Ovary (tissue), 3 donors: Measurements from ENCODE around the gene ARHGEF19.

Source experiments
- CTCF ChIP-seq, 3 donors: fragments of 450-650 bp in 2 of 3; fragments of 200-600 bp in 1 of 3; IDR thresholded peaks; one replicate each; pipeline versions ENCODE4 v1.5.1 to v1.8.0; 2016 to 2022; ENCODE audit warnings: antibody characterized with exemption in 3 of 3, mild to moderate bottlenecking in 1 of 3
- EP300 ChIP-seq: sonication (generic); formaldehyde crosslinking; IDR thresholded peaks from one replicate; pipeline ENCODE4 v1.6.1; 2017; ENCODE audit warnings: antibody characterized with exemption
- donor health status: DM: no; HTN: no; CAD: no.

- TF ChIP-seq EP300 (no peak), CTCF (IDR thresholded peaks at IDR 0.05) (no peak)
Observed at GRCh38 chr1:16175610-16176553, 36.6 kb downstream of the ARHGEF19 start.
